T-helper 9 cell (primary cell): ENCODE data around the gene TJP1.

ENCODE experiments used
- DNase-seq: peaks from one replicate; pipeline ENCODE4 v3.0.0-alpha.2; 2020
- total RNA-seq, 2 donors: gene quantifications; one replicate each; lab custom pipeline; 2026; lab: John Stamatoyannopoulos, UW

The TJP1 gene
- total RNA-seq: 0 reads per million in 2 donors

DNA sequence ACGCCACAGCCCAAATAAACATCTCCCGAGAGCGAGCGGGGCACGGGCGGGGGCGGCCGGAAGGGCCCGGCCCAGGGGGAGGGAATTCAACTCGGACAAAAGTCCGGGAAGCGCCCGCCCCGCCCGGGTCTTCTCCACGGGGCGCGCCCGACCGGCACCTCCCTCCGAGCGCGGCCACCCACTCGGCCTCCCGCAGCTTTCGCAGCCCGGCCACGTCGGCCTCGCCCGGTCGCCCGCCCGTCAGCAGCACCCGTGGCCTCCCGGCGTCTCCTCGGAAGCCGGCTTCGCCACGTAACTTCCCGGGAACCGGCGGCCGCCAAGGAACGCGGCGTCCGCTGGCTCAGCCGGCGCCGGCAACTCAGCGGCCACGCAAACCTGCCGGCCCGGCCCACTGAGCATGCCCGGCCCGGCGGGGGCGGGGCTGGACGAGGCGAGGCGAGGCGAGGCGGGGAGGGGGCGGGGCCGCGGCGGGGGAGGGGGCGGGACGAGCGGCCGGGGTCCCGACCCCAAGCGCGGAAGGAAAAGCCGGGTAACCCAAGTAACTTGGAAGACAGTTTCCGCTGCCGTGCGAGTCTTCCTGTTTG is at the start of gene TJP1:
TJP1 (minus strand) TSS at position 369 of the 584 bp plus-strand sequence. CDS start 440 bp downstream, outside the sequence.
- DNase-seq: no peak

DNA sequence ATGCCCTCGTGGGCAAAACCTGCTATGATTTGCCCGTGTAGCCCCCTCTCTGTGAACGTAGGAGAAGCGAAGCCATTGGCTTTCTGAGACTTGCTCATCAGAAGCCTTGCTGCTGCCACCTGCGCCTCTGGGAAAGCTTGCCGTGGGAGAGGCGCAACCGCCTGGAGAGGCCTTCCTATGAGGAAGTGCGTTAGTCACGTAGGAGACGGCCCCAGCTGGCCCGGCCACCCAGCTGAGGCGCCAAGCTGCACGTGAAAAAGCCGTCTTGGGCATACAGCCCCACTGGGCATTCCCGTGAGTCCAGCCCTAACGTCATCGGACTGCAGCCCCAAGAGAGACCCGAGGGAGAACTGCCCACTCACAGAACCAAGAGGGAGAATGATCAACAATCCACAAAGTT is 49.1 kb upstream of the TJP1 start:
- DNase-seq: no peak

DNA sequence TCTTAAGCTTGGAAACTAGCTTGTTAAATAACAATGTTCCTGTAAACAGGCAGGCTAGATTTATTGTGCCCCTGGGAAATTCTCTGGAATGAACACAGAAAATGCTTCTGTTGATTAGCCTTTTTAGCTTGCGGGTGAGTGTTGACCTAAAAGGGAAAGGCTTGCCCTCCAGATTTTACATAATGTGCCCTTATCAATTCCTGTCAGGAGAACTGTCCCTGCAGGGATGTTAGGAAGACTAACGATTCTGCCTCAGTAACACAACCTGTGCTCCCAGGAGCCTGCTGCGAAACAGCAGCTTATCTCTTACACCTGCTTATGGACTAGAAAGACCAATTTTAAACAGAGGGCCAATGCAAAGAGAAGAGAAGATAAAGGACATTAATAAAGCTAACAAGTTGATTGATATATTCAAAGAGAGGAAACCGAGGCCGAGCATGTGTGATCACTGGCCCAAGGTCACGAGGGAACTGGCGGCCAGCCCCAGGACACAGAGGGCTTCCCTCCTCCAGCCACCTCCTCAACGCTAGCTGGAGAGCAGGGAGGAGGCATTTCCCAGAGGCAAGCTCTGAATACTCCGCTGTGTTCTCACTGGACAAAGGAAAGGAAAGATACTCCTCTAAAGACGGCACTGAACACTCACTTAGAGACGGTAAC is 48.4 kb upstream of the TJP1 start:
- DNase-seq: no peak

GRCh38 chr15:29867241-29868000 is 45.2 kb upstream of the TJP1 start:
- DNase-seq: no peak

GRCh38 chr15:29866337-29866736 is 44.1 kb upstream of the TJP1 start:
- DNase-seq: no peak

DNA sequence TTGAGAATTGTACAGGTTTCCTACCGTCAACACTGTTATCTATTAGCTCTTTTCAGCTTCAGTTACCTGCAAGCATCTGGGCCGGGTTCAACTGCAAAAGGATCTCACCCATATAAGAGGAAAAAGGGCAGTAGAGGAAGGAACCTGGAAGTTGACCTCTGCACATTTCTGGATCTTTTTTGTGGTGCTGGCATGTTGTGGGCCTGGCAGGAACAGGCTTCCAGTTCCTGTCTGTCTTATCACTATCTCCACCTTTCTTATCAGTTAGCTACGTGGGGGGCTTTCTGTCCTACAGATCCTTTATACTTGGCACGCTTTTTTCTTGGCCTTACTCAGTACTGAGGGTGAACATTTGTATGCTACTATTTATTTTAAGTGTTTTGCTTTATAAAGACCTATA is 42.2 kb upstream of the TJP1 start:
- DNase-seq: no peak

- no peak for DNase-seq
Observed at GRCh38 chr15:29863438-29863837, 41.2 kb upstream of the TJP1 start.

DNA sequence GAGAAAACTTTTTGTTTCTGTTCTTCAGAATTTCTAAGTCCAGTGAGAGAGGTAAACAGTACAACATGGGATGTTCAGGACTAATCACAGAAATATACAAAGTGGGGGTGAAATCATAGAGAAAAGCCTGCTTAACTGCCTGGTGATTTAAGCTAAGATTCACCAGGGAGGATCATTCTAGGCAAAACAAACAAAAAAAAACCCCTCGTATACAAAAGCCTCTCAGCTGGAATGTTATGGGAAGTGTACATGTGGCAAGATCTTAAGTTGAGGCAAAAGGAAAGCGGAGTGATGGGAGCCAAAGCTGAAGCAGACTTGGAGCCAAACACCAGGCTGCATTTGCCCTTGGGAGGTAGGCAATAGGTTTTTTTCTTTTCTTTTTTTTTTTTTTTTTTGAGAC is 40.0 kb upstream of the TJP1 start:
- DNase-seq: no peak

DNA sequence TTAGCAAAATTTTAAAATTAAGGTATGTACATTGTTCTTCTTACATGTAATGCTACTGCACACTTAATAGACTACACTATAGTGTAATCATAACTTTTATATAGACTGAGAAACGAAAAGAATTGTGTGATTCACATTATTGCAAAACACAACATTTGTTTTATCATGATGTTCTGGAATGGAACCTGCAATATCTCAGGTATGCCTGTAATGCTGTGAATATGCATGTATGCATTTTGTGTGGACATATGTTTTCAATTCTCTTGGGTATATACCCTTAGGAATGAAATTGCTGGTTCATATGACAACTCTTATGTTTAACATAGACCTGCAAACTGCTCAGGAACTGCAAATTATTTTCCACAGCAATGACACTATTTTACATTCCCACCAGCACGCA is 38.6 kb upstream of the TJP1 start:
- DNase-seq: no peak

DNA sequence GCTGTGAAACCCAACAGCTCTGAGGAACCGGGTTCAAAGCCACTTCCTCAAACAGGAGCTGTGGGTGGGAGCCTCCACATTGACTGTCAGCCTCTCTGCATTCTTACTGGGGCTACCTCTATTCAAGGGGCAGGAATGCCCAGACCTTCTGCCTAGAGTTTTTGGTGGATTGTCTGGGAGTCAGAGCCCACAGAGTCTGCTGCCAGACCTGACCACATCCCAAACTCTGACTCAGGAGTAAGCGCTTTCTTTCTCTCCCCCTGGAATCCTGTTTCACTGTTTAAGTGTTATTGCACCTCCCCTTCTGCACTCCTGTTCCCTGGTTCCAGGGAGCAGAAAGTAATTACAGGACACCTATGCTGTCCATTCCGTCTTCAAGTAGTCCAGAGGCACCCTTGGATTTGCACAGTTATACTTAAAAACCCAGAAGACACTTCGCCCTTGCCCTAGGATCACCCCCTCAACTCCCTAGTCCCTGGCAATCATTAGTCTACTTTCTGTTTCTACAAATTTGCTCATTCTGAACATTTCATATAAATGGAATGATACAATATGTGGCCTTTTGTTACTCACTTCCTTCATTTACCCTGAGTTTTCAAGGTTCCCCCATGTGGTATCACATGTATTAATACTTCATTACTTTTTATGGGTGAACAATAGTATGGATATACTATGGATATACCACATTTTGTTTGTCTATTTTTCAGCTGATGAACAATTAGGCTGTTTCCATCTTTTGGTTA is 37.9 kb upstream of the TJP1 start:
- no peak for DNase-seq

DNA sequence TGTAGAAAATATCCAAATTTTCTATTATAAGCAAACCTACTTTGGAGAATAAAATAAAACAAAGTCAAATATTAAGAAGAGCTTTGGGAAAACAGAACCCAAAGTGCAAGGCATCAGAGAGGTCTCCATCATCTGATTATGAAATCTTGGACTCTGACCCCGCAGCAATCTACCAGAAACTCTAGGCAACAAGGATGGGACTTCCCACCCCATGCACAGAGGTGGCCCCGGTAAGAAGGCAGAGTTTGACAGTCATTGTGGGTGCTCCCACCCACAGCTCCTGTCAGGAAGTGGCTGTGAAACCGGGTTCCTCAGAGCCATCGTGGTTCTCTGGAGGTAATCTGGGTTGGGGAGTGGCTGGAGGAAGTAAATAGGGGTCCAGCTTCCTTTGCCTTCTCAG is 37.0 kb upstream of the TJP1 start:
- DNase-seq: no peak

GRCh38 chr15:29857221-29857789 is 35.0 kb upstream of the TJP1 start:
- DNase-seq: no peak

GRCh38 chr15:29854413-29854812 is 32.1 kb upstream of the TJP1 start:
- no peak for DNase-seq

DNA sequence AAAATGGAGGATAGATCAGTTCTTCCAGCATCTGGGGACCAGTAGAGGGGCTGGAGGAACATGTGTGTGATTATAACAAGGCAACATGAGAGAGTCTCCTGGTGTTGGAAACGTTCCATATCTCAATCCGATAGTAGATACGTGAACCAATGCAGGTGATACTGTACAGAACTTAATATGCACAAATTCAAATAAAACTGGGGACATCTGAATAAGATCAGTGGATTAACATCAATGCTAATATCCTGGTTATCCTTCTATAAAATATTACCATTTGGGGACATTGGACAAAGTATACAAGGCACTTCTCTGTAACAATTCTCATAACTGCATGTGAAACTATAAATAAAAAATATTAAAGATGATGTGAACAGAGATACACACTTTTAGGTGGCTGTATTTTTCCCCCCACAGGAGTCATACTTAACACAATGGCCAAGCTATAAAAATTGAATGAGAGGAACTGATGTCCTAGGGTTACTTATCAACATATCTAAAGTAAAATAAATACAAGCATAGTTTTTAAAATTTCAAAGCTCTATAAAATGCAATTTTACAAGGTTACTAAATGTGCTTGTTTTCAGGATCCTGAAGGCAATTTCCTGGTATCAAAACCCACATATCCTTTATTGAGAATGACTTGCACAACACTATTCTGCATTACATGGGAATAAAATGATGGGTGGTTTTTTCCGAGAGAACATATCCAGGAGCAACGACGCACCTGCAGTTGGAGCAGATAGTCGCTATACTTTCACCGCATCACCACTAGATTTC is 31.1 kb upstream of the TJP1 start:
- no peak for DNase-seq

DNA sequence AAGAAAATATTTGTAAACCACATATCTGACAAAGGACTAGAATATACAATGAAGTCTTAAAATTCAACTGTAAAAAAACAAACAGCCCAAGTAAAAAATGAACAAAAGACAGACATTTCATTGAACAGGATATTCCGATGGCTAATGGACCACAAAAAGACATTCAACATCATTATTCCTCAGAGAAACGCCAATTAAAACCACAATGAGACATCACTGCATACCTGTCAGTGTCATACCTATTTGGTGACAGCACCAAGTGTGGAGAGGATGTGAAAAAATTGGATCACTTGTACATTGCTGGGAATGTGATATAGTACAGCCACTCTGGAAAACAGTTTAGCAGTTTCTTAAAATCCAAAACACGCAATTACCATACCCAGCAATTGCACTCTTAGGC is 29.9 kb upstream of the TJP1 start:
- DNase-seq: no peak

GRCh38 chr15:29849716-29850115 is 27.4 kb upstream of the TJP1 start:
- DNase-seq: no peak

- no peak for DNase-seq
Observed at GRCh38 chr15:29849218-29849617, 26.9 kb upstream of the TJP1 start.

DNA sequence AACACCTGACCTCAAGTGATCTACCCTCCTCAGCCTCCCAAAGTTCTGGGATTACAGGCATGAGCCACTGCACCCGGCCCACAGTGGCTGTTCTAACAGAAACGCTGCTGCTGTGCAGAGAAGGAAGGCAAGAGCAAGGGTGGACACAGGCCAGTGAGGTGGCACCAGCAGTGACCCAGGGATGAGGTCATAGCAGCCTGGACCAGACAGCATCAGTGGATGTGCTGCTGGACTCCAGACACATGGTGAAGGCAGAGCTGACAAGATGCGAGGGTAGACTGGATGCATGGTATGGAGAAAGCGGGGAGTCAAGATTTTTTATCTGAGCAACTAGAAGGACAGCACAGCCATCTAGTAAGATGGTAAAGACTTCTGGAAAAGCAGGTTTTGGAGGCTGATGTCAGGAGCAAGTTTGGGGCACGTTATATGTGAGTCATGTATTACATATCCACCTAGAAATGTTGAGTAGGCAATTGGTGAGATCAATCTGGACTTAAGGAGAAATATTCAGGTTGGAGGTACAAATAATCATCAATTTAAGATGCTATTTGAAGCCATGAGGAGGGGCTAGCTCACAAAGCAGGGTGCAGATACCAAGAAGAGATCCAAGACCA is 22.1 kb upstream of the TJP1 start:
- DNase-seq: no peak

- no peak for DNase-seq
Observed at GRCh38 chr15:29842290-29842689, 20.0 kb upstream of the TJP1 start.

GRCh38 chr15:29840926-29841325 is 18.7 kb upstream of the TJP1 start:
- no peak for DNase-seq

DNA sequence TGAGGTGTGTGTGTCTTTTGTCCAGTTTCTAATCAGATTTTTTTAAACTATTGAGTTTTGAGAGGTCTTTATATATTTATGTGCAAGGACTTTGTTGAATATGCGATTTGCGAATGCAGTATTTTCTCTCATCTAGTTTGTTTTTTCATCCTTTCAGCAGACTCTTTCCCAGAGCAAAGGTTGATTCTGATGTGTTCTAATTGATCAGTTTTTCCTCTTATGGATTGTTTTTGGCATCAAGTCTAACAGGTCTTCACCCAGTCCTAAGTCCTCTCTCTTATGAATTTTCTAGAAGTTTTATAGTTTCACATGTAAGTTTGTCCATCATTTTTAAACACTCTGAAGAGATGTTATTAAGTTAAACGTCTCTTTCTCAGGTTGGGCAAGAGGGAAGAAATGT is 17.8 kb upstream of the TJP1 start:
- DNase-seq: no peak
